GM12878 (cell line): ENCODE measurements around the gene SERPINB4. TPM values are rescaled to one million over a fixed set of nuclear protein-coding genes. Genes with fewer than 3 reads are reported as not detected.

ENCODE experiments used
- ATAC-seq: fragments of 200-7000 bp; cut with Tn5 transposase; 3 replicates; pipeline ENCODE4 v1.9.1; 2020; ENCODE audit warnings: mild to moderate bottlenecking, moderate library complexity
- BruUV-seq: library from RNA; stranded (reverse); fragments of 400-500 nt; replicated peaks from 2 replicates; lab custom pipeline; 2021; lab: Mats Ljungman, UMichigan
- CTCF ChIA-PET: fragments of 300-600 bp; sonication (Branson Sonifier 250); formaldehyde crosslinking; extraction: SDS; loops from one replicate; lab custom pipeline; 2021; ENCODE audit warnings: inconsistent platforms; lab: Yijun Ruan, JAX
- POLR2A ChIA-PET: fragments of 350-600 bp; formaldehyde crosslinking; extraction: SDS; loops from one replicate; lab custom pipeline; 2021; ENCODE audit warnings: inconsistent platforms; lab: Charles Lee
- RAD21 ChIA-PET: fragments of 300-600 bp; sonication (Branson Sonifier 250); formaldehyde crosslinking; loops from one replicate; lab custom pipeline; 2023; ENCODE audit warnings: antibody characterized with exemption; ENCODE audit not compliant: unreplicated experiment; lab: Charles Lee
- SMC1A ChIA-PET: fragments of 300-600 bp; sonication (Branson Sonifier 250); formaldehyde crosslinking; loops from one replicate; lab custom pipeline; 2023; ENCODE audit not compliant: unreplicated experiment, uncharacterized antibody; lab: Charles Lee
- DNase-seq: peaks from one replicate; pipeline ENCODE4 v3.0.0-alpha.2; 2011; ENCODE audit warnings: low read depth, low spot score
- FAIRE-seq: peaks from 3 replicates; lab custom pipeline; 2011; peaks lifted over from hg19 to GRCh38; lab: Jason Lieb, UNC
- H2AFZ ChIP-seq: 2 replicates; pipeline ENCODE4 v1.6.0; 2011; ENCODE audit warnings: low read depth, low read length, control low read depth; ENCODE audit not compliant: control insufficient read depth
- H3K27ac ChIP-seq: 2 replicates; pipeline ENCODE4 v1.5.1; 2011; ENCODE audit warnings: control low read depth; ENCODE audit not compliant: control insufficient read depth, insufficient read depth
- H3K27me3 ChIP-seq, 2 experiments: replicated peaks in 1 of 2; 2 replicates each; pipeline versions ENCODE4 v1.6.0 to v1.6.1; 2011; ENCODE audit warnings: low read length in 1 of 2; ENCODE audit not compliant: control insufficient read depth in 2 of 2, insufficient read depth in 2 of 2
- H3K36me3 ChIP-seq, 2 experiments: 2 replicates each; pipeline ENCODE4 v1.5.1; 2011; ENCODE audit warnings: low read length in 1 of 2; ENCODE audit not compliant: control insufficient read depth in 2 of 2, insufficient read depth in 2 of 2
- H3K4me1 ChIP-seq: 2 replicates; pipeline ENCODE4 v1.6.1; 2011; ENCODE audit warnings: mild to moderate bottlenecking, low read length, moderate library complexity, mixed read lengths; ENCODE audit not compliant: control insufficient read depth, insufficient read depth
- H3K4me2 ChIP-seq: 2 replicates; pipeline ENCODE4 v1.6.0; 2011; ENCODE audit warnings: control low read depth; ENCODE audit not compliant: control insufficient read depth, insufficient read depth
- H3K4me3 ChIP-seq: fragments of 200-600 bp; sonication (generic); 2 replicates; pipeline ENCODE4 v1.5.1; 2016
- H3K79me2 ChIP-seq: 2 replicates; pipeline ENCODE4 v1.6.0; 2011; ENCODE audit warnings: low read length; ENCODE audit not compliant: control insufficient read depth, insufficient read depth
- H3K9ac ChIP-seq: 2 replicates; pipeline ENCODE4 v1.8.0; 2011; ENCODE audit warnings: low read length, control low read depth, mixed read lengths; ENCODE audit not compliant: control insufficient read depth, insufficient read depth
- H3K9me3 ChIP-seq: replicated peaks from 3 replicates; pipeline ENCODE4 v1.5.1; 2011; ENCODE audit warnings: mild to moderate bottlenecking, low read length; ENCODE audit not compliant: control insufficient read depth, insufficient read depth
- H4K20me1 ChIP-seq: 2 replicates; pipeline ENCODE4 v1.6.0; 2011; ENCODE audit not compliant: control insufficient read depth, insufficient read depth
- ATF2 ChIP-seq: IDR thresholded peaks from 2 replicates; pipeline ENCODE4 v1.6.1; 2012; ENCODE audit warnings: low read length, inconsistent platforms
- BCL11A ChIP-seq: IDR thresholded peaks from 2 replicates; pipeline ENCODE4 v1.6.1; 2011; ENCODE audit warnings: low read depth, low read length
- CHD4 ChIP-seq: fragments of 200-600 bp; sonication (generic); IDR thresholded peaks from 2 replicates; pipeline ENCODE4 v1.6.1; 2016; ENCODE audit warnings: mild to moderate bottlenecking
- FOXM1 ChIP-seq: IDR thresholded peaks from 2 replicates; pipeline ENCODE4 v1.6.1; 2012; ENCODE audit warnings: low read depth, mild to moderate bottlenecking, inconsistent platforms, low read length, moderate library complexity
- HSF1 ChIP-seq: fragments of 150-350 bp; IDR thresholded peaks from 2 replicates; pipeline ENCODE4 v1.6.1; 2014; ENCODE audit warnings: mild to moderate bottlenecking, low read depth, low read length
- JUND ChIP-seq: IDR thresholded peaks from 2 replicates; pipeline ENCODE4 v1.6.1; 2012; ENCODE audit warnings: low read depth, mild to moderate bottlenecking, low read length, improper control_type of control experiment, moderate library complexity
- NFXL1 ChIP-seq: fragments of 450-650 bp; IDR thresholded peaks from 2 replicates; pipeline ENCODE4 v1.6.1; 2017; ENCODE audit warnings: antibody characterized with exemption, mild to moderate bottlenecking, borderline replicate concordance
- RELA ChIP-seq: fragments of 450-650 bp; IDR thresholded peaks from 2 replicates; pipeline ENCODE4 v1.8.0; 2014; ENCODE audit warnings: borderline replicate concordance; ENCODE audit not compliant: partially characterized antibody
- TBL1XR1 ChIP-seq: IDR thresholded peaks from 2 replicates; pipeline ENCODE4 v1.6.1; 2012; ENCODE audit warnings: low read depth, low read length, improper control_type of control experiment
- USF1 ChIP-seq: IDR thresholded peaks from 2 replicates; pipeline ENCODE4 v1.6.1; 2011; ENCODE audit warnings: borderline replicate concordance, low read depth, mild to moderate bottlenecking, moderate library complexity, mixed read lengths, low read length; ENCODE audit not compliant: insufficient read depth; ENCODE audit errors: extremely low read length
- ZNF384 ChIP-seq: IDR thresholded peaks from 2 replicates; pipeline ENCODE4 v1.6.1; 2012; ENCODE audit warnings: low read depth, mild to moderate bottlenecking, low read length, improper control_type of control experiment, borderline replicate concordance
- WGBS: methylation state at CpG from one replicate; pipeline ENCODE4 v1.1.6; 2016; ENCODE audit warnings: low lambda C conversion rate; ENCODE audit not compliant: insufficient replicate concordance, insufficient coverage; ENCODE audit errors: missing lambda C conversion rate; 5-methylcytosine and 5-hydroxymethylcytosine counted together
- in situ Hi-C: fragments of 300-500 bp; cut with MboI; formaldehyde crosslinking; loops from 9 replicates; pipeline ENCODE4 v1.14.3; 2018; ENCODE audit warnings: mixed read lengths
- intact Hi-C: fragments of 100-400 bp; cut with micrococcal nuclease; formaldehyde crosslinking; loops from one replicate; pipeline ENCODE4 v1.14.2; 2022; ENCODE audit not compliant: unreplicated experiment
- polyA plus RNA-seq, 11 experiments: library from polyadenylated mRNA; depleted of rRNA in 4 of 11; unstranded in 6 of 11; stranded (reverse) in 5 of 11; fragments of >200 nt; fragmentation: Nextera tagmentation in 4 of 11; fragmentation: Illumina TruSeq in 1 of 11; extraction: Ambion mirVana in 4 of 11; extraction: Trizol in 1 of 11; gene quantifications; 1 replicate in 1 of 11; 2 replicates in 10 of 11; pipeline versions ENCODE4 v1.2.1 to v1.2.3, GENCODE V29; 2011 to 2016; ENCODE audit warnings: inconsistent platforms in 2 of 11, missing spikeins in 2 of 11, low read depth in 1 of 11
- total RNA-seq, 4 experiments: library from RNA; depleted of rRNA in 3 of 4; stranded (reverse); fragments of >200 nt in 3 of 4; fragmentation: Illumina TruSeq in 1 of 4; extraction: Trizol in 1 of 4; gene quantifications; 2 replicates each; pipeline versions ENCODE4 v1.2.1 to v1.2.3, GENCODE V29; 2013 to 2021

SERPINB4 gene
- total and polyA plus RNA-seq, 10 of the 15 experiments (the other 5 are each of a cell fraction or from before 2014, with no cell fraction given): not detected

GRCh38 chr18:63604791-63605567 is 39.1 kb downstream of the SERPINB4 start:
- no peak for TF ChIP-seq TBL1XR1
- no peak for TF ChIP-seq CHD4
- no peak for TF ChIP-seq RELA
- TF ChIP-seq BCL11A: no peak
- TF ChIP-seq, all 136 proteins: peak for 0
- ChIA-PET SMC1A (no interaction called here), RAD21 (no interaction called here), CTCF (interaction anchor here (2.4 kb wide), 1 partner anchor 26 kb away, joined by 7 read pairs; no protein-coding TSS in a partner anchor), POLR2A (no interaction called here)
- Histone ChIP-seq H3K9me3 (no peaks in the 10 kb centered on the region), H4K20me1 (no peaks in the 10 kb centered on the region), H3K4me1 (peaks cover 9% of the 10 kb centered on the region; the same call in 1 of the 2 replicates), H3K4me2 (no peak overlapping the region), H3K27ac (no peak overlapping the region), H2AFZ (no peak overlapping the region), H3K36me3 (no peaks in the 10 kb centered on the region), H3K4me3 (no peak overlapping the region), H3K27me3 (no peaks in the 10 kb centered on the region), H3K9ac (no peak overlapping the region), H3K79me2 (no peaks in the 10 kb centered on the region)
- intact Hi-C loops (no loop called here), in situ Hi-C loops (loop anchor here (10.0 kb wide), 1 partner anchor 60 kb away; the partner anchor contains the start of gene SERPINB12)
- WGBS: 41% methylated on average over 4 of the region's 4 CpGs
- ATAC-seq (peak; percentile 31; the same call in 1 of the 3 replicates), FAIRE-seq (no peak), DNase-seq (no peak)
- BruUV-seq: no TSS peak

- Histone ChIP-seq H3K4me2 (peak overlapping the region; percentile 12), H3K4me3 (no peak overlapping the region), H4K20me1 (no peaks in the 10 kb centered on the region), H3K27me3 (no peaks in the 10 kb centered on the region), H3K9me3 (no peaks in the 10 kb centered on the region), H3K9ac (no peak overlapping the region), H3K27ac (peak overlapping the region; percentile 4; the same call in 1 of the 2 replicates), H3K4me1 (peaks cover 9% of the 10 kb centered on the region; the same call in 1 of the 2 replicates), H3K36me3 (no peaks in the 10 kb centered on the region), H2AFZ (peak overlapping the region; percentile 30; the same call in 1 of the 2 replicates), H3K79me2 (no peaks in the 10 kb centered on the region)
- POLR2A ChIA-PET: no interaction called here
- intact Hi-C loops: no loop called here
- in situ Hi-C loops: loop anchor here (10.0 kb wide), 1 partner anchor 59 kb away; the partner anchor contains the start of gene SERPINB12
- SMC1A ChIA-PET: interaction anchor here (0.9 to 1.0 kb wide), 3 partner anchors 39 to 86 kb away, joined by 3 read pairs; no protein-coding TSS in a partner anchor
- peak; percentile 94 for ATAC-seq
- DNase-seq: peak; percentile 42
- CTCF ChIA-PET: interaction anchor here (0.5 to 1.3 kb wide), 3 partner anchors 10 to 86 kb away, joined by 3 to 4 read pairs (median 3); no protein-coding TSS in a partner anchor
- FAIRE-seq: peak; percentile 94
- RAD21 ChIA-PET: no interaction called here
- BruUV-seq: no TSS peak
- WGBS: 0% methylated on average over 1 of the region's 1 CpG
- TF ChIP-seq NFXL1 (no peak), HSF1 (no peak), ZNF384 (no peak), ATF2 (peak; percentile 62), BCL11A (peak; percentile 51; the same call in 1 of the 2 replicates), JUND (no peak), USF1 (no peak), FOXM1 (0 out of 2 replicates have a peak, but pooled peaks have one; percentile 37)
Observed at GRCh38 chr18:63603772-63604171, 40.3 kb downstream of the SERPINB4 start.
